CD4-positive, alpha-beta T cell treated with Interleukin-17A for 1 hour (primary cell): ENCODE measurements around the gene LAD1.

Experiments
- DNase-seq: peaks from one replicate; pipeline ENCODE4 v3.0.0-alpha.2; 2020

LAD1 gene

GRCh38 chr1:201360901-201361651 is 38.0 kb downstream of the LAD1 start:
- DNase-seq, result no peak

- no peak for DNase-seq
Observed at GRCh38 chr1:201360486-201360885, 38.6 kb downstream of the LAD1 start.

- no peak for DNase-seq
Observed at GRCh38 chr1:201359873-201360210, 39.3 kb downstream of the LAD1 start.

DNA sequence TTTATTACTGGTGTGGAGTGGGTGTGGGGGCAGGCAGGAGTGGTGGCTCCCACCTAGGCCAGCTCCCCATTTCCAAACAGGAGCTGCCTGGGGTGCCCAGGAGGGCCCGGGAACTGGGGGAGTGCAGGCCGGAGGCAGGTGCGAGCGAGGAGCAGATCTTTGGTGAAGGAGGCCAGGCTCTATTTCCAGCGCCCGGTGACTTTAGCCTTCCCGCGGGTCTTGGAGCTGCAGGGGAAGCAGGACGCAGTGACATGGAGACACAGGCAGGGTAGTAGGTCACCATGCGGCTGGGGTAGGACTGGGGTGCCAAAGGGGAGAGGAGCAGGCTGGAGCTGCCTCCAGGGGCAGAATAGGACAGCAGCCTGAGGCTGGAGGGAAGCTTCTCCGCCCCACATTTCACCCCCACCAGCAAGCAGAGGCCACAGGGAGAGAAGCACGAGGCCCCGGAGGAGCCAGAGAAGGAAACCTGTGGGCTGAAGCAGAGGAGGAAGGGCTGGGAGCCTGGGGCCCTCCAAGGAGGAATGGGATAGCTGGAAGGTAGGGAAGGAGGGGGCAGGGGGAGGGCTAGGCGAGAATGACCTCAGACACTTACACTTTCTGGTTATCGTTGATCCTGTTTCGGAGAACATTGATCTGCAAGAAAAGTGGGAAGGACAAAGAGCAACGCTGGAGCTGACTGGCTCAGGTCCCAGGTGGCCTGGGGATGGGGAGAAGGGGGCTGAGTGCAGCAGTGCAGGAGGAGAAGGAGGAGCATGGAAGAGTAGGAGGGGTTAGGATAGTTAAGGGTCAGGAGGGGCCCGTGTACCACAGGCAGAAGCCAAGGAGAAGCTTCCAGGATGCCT is 39.9 kb downstream of the LAD1 start:
- no peak for DNase-seq

DNA sequence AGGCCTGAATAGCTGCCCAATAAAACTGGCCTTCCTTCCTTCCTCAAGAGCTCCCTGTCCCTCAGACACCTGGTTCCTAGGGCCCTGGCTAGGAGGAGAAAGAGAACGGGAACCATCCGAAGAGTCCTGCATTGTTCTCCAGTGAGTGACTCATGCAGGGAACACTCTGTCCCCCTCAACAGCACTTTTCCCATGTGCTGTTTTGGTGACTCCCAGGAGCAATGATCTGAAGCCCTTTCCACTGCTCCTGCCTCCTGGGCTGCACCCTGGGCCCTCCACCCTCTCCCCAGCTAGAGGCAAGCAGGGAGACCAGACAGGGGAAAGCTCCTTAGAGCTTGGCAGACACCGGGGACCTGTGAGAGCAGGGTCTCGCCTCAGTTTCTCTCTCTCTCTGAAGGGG is 40.5 kb downstream of the LAD1 start:
- DNase-seq, result no peak

DNA sequence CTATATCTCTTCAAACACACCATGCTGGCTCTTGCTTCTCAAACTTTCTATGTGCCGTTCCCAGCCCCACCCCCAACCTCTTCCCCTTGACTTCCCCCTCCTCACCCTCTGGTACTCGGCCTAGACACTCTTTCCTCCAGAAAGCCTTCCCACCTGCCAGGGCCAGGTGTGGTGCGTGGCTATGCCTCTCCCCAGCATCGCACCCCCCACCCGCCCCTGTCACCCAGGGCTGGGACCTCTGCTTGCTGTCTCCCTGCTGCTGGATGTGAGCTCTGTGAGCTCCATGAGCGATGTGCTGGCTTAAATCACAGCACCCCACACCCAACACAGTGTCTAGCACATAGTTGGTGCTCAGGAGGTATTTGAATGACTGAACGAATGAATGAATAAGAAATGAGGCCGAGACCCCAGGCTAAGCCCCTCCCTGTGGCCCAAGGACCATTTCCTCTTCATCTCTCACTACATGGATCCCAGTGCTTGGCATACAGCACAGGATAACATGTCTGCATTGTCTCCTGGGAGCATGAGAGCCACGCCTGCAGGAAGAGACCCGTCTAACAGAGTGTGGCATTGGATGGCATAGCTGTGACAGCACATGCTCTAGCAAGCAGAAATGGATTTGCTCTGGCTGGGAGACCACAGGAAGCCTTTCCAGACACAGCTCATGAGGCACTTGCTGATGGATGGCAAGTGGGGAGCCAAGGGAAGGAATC is 41.3 kb downstream of the LAD1 start:
- no peak for DNase-seq

- DNase-seq, result no peak
Observed at GRCh38 chr1:201357211-201357610, 41.9 kb downstream of the LAD1 start.

DNA sequence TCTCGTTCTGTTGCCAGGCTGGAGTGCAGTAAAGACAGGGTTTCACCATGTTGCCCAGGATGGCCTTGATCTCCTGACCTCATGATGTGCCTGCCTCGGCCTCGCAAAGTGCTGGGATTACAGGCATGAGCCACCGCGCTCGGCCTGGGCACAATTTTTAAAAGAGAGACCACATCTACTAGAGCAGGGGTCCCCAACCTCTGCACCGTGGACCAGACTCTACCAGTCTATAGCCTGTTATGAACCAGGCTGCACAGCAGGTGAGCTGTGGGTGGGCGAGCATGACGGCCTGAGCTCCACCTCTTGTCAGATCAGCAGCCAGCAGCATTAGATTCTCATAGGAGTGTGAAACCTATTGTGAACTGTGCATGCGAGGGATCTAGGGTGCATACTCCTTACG is 42.4 kb downstream of the LAD1 start:
- DNase-seq, result no peak

DNA sequence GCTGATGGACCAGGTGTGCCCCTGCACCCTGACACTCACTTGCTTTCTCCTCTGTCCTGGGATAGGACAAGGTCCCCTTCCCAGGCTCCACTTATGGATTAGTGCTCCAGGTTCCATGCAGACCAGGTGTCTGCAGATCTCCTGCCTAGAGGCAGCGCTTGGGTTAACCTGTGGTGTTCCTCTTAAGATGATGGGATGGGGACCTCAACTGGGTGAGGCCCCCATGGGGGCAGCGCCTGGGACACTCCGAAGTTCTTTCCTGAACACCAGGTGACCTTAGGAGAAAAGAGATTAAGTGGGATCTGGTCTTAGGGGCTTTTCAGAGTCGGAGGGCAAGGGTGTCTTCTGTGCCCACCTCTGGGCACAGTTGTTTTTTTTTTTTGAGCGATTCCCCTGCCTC is 42.9 kb downstream of the LAD1 start:
- DNase-seq, result no peak

DNA sequence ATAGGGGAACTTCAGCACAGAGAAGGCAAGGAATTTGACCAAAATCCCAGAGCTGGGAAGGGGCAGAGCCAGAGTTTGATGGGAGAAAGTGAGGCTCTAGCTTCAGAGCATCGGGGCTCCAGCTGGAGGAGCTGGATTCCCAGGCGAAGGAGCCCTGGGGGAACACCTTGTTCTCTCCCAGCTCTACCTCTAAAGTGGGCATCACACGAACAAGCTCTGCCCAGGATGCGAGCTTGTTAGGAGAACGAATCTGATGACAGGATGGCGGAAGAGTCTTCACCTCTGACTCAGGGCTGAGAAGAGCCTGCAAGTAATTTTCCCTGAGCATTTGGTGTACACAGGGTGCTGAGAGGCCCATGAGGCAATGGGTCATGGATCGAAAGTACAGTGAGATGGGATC is 43.7 kb downstream of the LAD1 start:
- DNase-seq, result no peak

- DNase-seq, result no peak
Observed at GRCh38 chr1:201354901-201355295, 44.2 kb downstream of the LAD1 start.

- no peak for DNase-seq
Observed at GRCh38 chr1:201354151-201354900, 44.8 kb downstream of the LAD1 start.

- DNase-seq, result no peak
Observed at GRCh38 chr1:201353186-201353940, 45.8 kb downstream of the LAD1 start.

DNA sequence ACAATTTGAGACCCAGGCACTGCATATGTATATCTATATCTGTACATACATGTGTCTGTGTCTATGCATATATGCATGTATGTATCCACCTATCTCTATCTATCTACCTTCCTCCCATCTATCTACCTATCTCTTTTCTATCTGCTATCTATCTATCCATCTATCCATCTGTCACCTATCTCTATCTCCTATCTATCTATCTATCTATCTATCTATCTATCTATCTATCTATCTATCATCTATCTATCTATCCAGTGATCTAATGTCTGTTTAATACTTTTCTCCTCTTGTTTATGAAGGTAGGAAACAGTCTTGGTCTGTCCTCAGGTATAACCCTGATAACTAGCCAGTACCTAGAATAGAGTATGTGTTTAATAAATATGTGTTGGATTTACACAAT is 47.5 kb downstream of the LAD1 start:
- DNase-seq, result no peak

GRCh38 chr1:201350884-201351283 is 48.2 kb downstream of the LAD1 start:
- DNase-seq, result no peak

- no peak for DNase-seq
Observed at GRCh38 chr1:201350361-201350725, 48.8 kb downstream of the LAD1 start.

DNA sequence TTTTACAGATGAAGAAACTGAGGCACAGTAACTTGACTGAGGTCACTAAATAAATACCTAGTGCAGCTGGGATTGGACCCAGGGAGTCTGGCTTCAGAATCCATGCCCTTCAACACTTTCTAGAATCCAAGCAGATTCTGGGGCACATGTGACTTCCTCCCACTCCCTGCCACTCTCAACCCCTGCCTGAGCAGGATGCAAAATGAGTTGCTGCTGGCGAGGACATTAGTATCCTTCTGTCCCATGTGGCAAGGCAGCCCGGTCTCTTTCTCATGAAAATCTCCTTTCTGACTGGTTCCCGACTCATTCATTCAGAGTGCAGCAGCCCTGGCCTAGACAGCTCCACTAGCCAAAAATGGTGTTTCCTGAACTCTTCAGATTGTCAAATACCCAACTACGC is 50.0 kb downstream of the LAD1 start:
- no peak for DNase-seq

GRCh38 chr1:201348211-201348566 is 50.9 kb downstream of the LAD1 start:
- peak; percentile 2 for DNase-seq

GRCh38 chr1:201347498-201348210 is 51.5 kb downstream of the LAD1 start:
- DNase-seq, result no peak

DNA sequence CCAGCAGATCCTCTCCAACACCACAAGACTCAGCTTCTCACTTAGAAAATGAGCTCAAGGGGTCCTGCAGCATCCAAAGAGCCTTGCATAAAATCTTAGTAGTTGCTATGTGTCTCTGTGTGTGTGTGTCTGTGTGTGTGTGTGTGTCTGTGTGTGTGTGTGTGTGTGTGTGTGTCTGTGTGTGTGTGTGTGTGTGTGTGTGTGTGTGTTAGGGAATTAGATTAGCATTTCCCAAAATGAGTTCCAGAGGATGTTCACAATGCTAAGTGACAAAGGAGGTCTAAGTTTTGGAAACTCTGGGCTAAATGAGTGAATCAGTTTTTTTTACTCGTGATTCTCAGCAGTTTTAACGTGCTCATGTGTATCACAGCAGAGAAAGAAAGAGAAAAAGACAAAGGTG is 52.1 kb downstream of the LAD1 start:
- no peak for DNase-seq

DNA sequence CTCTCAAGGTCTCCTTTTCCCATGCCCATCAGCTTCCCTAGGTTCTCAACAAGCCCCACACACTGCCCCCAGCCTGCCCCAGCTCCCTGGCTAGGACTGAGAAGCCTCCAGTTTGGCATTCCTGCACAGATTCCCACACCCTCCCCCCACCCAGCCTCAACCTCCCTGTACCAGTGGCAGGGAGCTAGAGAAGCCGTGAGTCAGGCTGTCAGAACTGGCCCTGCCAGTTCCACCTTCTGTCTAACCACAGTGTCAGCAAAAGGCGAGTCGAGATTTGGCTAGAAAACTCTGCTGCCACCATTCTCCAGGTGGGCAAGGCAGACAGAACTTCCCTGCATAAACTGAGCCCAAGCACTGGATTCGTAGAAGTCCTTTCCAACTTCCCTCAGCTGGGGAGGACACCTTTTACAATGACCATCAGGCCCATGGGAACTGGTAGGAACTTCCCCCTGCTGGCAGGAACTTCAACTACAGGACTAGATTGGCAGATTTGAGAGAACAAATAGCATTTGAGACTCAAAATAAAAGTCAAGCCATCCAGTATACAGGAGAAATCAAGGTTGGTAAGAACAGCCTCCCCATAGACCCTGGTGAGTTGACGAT is 52.7 kb downstream of the LAD1 start:
- no peak for DNase-seq

DNA sequence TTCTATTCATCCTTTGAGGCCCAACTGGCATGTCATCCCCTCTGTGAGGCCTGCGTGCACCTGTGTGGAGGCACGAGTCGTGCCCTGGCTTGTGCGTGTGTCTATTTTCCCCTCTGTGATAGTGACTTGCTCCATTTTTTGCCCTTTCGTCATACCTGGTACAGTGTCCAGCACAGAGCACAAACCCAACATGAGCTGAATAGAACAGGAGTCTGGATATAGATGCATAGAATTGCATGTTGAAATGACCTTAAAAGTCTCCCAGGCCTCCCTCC is 54.1 kb downstream of the LAD1 start:
- DNase-seq, result no peak
